Keratinocyte (primary cell): ENCODE data around the gene ZNF521. TPM values are rescaled to one million over a fixed set of nuclear protein-coding genes. Genes with fewer than 3 reads are reported as not detected.
"Not testable (repeated sequence)": the region's sequence is repeated elsewhere in the genome, so short reads cannot be mapped to it uniquely, and the experiment has no call there.

Experiments
- DNase-seq: peaks from one replicate; pipeline ENCODE4 v3.0.0-alpha.2; 2011; ENCODE audit warnings: low read depth, missing footprints, low spot score
- FAIRE-seq: peaks from 2 replicates; lab custom pipeline; 2011; peaks lifted over from hg19 to GRCh38; lab: Jason Lieb, UNC
- H2AFZ ChIP-seq: 2 replicates; pipeline ENCODE4 v1.6.0; 2012; ENCODE audit warnings: low read length, control low read depth, inconsistent platforms; ENCODE audit not compliant: control insufficient read depth
- H3K27ac ChIP-seq: 2 replicates; pipeline ENCODE4 v1.5.1; 2011; ENCODE audit warnings: low read length; ENCODE audit not compliant: control insufficient read depth, insufficient read depth
- H3K27me3 ChIP-seq: 3 replicates; pipeline ENCODE4 v1.6.0; 2011; ENCODE audit warnings: low read length; ENCODE audit not compliant: control insufficient read depth, insufficient read depth; ENCODE audit errors: extremely low read depth
- H3K36me3 ChIP-seq, 2 experiments: 2 replicates in 1 of 2; 3 replicates in 1 of 2; pipeline ENCODE4 v1.5.1; 2011; ENCODE audit warnings: low read length in 2 of 2, mild to moderate bottlenecking in 1 of 2; ENCODE audit not compliant: control insufficient read depth in 2 of 2, insufficient read depth in 2 of 2; ENCODE audit errors: extremely low read depth in 1 of 2
- H3K4me1 ChIP-seq: 3 replicates; pipeline ENCODE4 v1.5.1; 2011; ENCODE audit warnings: low read length; ENCODE audit not compliant: control insufficient read depth, insufficient read depth; ENCODE audit errors: extremely low read depth
- H3K4me2 ChIP-seq: 3 replicates; pipeline ENCODE4 v1.6.0; 2011; ENCODE audit warnings: low read depth, low read length; ENCODE audit not compliant: control insufficient read depth, insufficient read depth; ENCODE audit errors: extremely low read depth
- H3K4me3 ChIP-seq, 3 experiments: fragments of 200-600 bp in 1 of 3; sonication (generic) in 1 of 3; 2 replicates in 2 of 3; 3 replicates in 1 of 3; pipeline ENCODE4 v1.5.1; 2011 to 2016; ENCODE audit warnings: low read length in 3 of 3, mild to moderate bottlenecking in 3 of 3, control low read depth in 2 of 3, inconsistent platforms in 1 of 3, low read depth in 1 of 3, mixed read lengths in 1 of 3, mixed run types in 1 of 3, moderate library complexity in 1 of 3; ENCODE audit not compliant: control insufficient read depth in 2 of 3, insufficient read depth in 2 of 3; ENCODE audit errors: extremely low read depth in 1 of 3
- H3K79me2 ChIP-seq: 2 replicates; pipeline ENCODE4 v1.6.0; 2012; ENCODE audit warnings: low read length; ENCODE audit not compliant: control insufficient read depth, insufficient read depth
- H3K9ac ChIP-seq: 3 replicates; pipeline ENCODE4 v1.6.0; 2011; ENCODE audit warnings: low read length; ENCODE audit not compliant: control insufficient read depth, insufficient read depth; ENCODE audit errors: extremely low read depth
- H3K9me1 ChIP-seq: 3 replicates; pipeline ENCODE4 v1.6.0; 2011; ENCODE audit warnings: low read length; ENCODE audit not compliant: control insufficient read depth, insufficient read depth; ENCODE audit errors: extremely low read depth
- H3K9me3 ChIP-seq: 2 replicates; pipeline ENCODE4 v1.5.1; 2012; ENCODE audit warnings: low read depth, low read length; ENCODE audit not compliant: control insufficient read depth
- H4K20me1 ChIP-seq: 3 replicates; pipeline ENCODE4 v1.6.0; 2011; ENCODE audit warnings: low read length; ENCODE audit not compliant: control insufficient read depth, insufficient read depth; ENCODE audit errors: extremely low read depth
- EZH2 ChIP-seq: IDR thresholded peaks from one replicate; pipeline ENCODE4 v1.6.1; 2012; ENCODE audit warnings: inconsistent platforms, mild to moderate bottlenecking, low read length, moderate library complexity
- dilution Hi-C: fragments of 300-500 bp; cut with MboI; formaldehyde crosslinking; loops from one replicate; pipeline ENCODE4 v1.7.0; 2020; ENCODE audit warnings: low sequenced_read_pairs; ENCODE audit not compliant: extremely low pct_ligation_motif_present
- polyA plus RNA-seq, 5 experiments: library from polyadenylated mRNA; depleted of rRNA in 3 of 5; stranded (reverse) in 3 of 5; stranded (forward) in 1 of 5; unstranded in 1 of 5; fragments of >200 nt; gene quantifications; 1 replicate in 1 of 5; 2 replicates in 3 of 5; 3 replicates in 1 of 5; pipeline versions ENCODE4 v1.2.1 to v1.2.3, GENCODE V29; 2011 to 2012; ENCODE audit warnings: missing spikeins in 2 of 5, low read depth in 1 of 5, low replicate concordance in 1 of 5
- TF ChIP-seq, protein P1 (sequence below), 3 experiments: IDR thresholded peaks in 1 of 3; conservative IDR thresholded peaks in 1 of 3; optimal IDR thresholded peaks in 1 of 3; 2 replicates in 2 of 3; 3 replicates in 1 of 3; pipeline versions ENCODE3 to v1.5.1; 2011; ENCODE audit warnings: low read length in 3 of 3, mild to moderate bottlenecking in 3 of 3, moderate library complexity in 2 of 3, control low read depth in 1 of 3, inconsistent platforms in 1 of 3; ENCODE audit not compliant: insufficient read depth in 2 of 3; ENCODE audit errors: extremely low read depth in 1 of 3

The ZNF521 gene
- polyA plus RNA-seq, 1 donor (not counting 4 experiments of a cell fraction or from before 2014, with no cell fraction given) = 0.07 TPM

DNA sequence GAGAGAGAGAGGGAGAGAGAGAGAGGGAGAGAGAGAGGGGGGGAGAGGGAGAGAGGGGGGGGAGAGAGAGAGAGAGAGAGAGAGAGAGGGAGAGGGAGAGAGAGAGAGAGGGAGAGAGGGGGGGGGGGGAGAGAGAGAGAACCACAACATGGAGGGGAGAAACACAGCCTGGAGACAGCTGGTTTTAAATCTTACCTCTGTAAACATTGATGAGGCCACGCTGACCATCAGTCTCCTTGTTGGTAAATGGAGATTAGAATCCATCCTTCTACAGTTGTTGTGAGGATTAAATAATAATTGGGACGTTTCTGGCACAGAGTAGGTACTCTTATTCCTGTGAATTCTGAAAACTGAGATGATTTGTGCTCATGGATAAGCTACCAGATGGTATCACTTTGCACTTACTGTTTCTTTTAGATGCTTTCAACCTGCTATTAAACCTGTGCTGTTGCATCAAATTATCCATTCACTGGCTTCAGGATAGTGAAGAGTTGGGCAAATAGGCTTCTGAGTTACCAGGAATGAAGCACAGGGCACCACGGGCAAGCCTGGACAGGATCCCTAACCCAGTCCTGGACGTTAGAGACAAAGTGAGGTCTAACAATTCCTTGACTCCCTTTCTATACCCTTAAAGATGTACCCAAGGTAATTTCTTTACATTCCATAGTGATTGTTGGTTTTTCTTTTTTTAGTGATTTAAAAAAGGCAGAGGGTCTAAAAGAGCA lies 318.1 kb downstream of the ZNF521 start:
- Histone ChIP-seq H3K9me1 (no peaks in the 10 kb centered on the region), H4K20me1 (no peaks in the 10 kb centered on the region), H3K9me3 (no peaks in the 10 kb centered on the region), H3K27me3 (no peaks in the 10 kb centered on the region), H3K4me3 (no peak overlapping the region), H3K27ac (no peak overlapping the region), H3K4me2 (no peak overlapping the region), H3K4me1 (no peaks in the 10 kb centered on the region), H3K36me3 (no peaks in the 10 kb centered on the region), H3K9ac (no peak overlapping the region), H2AFZ (no peak overlapping the region), H3K79me2 (no peaks in the 10 kb centered on the region)
- DNase-seq (no peak), FAIRE-seq (no peak)
- TF ChIP-seq, protein P1, sequence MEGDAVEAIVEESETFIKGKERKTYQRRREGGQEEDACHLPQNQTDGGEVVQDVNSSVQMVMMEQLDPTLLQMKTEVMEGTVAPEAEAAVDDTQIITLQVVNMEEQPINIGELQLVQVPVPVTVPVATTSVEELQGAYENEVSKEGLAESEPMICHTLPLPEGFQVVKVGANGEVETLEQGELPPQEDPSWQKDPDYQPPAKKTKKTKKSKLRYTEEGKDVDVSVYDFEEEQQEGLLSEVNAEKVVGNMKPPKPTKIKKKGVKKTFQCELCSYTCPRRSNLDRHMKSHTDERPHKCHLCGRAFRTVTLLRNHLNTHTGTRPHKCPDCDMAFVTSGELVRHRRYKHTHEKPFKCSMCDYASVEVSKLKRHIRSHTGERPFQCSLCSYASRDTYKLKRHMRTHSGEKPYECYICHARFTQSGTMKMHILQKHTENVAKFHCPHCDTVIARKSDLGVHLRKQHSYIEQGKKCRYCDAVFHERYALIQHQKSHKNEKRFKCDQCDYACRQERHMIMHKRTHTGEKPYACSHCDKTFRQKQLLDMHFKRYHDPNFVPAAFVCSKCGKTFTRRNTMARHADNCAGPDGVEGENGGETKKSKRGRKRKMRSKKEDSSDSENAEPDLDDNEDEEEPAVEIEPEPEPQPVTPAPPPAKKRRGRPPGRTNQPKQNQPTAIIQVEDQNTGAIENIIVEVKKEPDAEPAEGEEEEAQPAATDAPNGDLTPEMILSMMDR (optimal IDR thresholded peaks at IDR 0.05 in 1 of 3, IDR thresholded peaks at IDR 0.05 in 1 of 3, conservative IDR thresholded peaks at IDR 0.05 in 1 of 3; ENCODE audit: extremely low read depth in 1 of 3, insufficient read depth in 2 of 3, low read length in 3 of 3) = no peak
- TF ChIP-seq EZH2 = no peak
- dilution Hi-C loops = no loop called here

DNA sequence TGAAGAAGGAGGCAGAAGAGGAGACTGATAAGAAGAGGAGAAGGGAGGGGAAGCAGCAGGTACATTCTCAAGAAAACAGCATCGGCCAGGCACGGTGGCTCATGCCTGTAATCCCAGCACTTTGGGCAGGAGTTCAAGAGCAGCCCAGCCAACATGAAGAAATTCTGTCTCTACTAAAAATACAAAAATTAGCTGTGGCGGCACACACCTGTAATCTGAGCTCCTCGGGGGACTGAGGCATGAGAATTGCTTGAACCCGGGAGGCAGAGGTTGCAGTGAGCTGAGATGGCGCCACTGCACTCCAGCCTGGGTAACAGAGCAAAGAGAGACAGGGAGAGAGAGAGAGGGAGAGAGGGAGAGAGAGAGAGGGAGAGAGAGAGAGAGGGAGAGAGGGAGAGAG lies 318.8 kb downstream of the ZNF521 start:
- H3K4me3 ChIP-seq, H3K36me3 ChIP-seq, H3K79me2 ChIP-seq, H3K9me1 ChIP-seq, H3K4me1 ChIP-seq, H3K4me2 ChIP-seq, H2AFZ ChIP-seq, H3K27ac ChIP-seq, dilution Hi-C loops, H4K20me1 ChIP-seq, FAIRE-seq, H3K9me3 ChIP-seq, H3K9ac ChIP-seq, H3K27me3 ChIP-seq, DNase-seq: not testable (repeated sequence)

GRCh38 chr18:25029802-25030201 lies 322.2 kb downstream of the ZNF521 start:
- FAIRE-seq (no peak), DNase-seq (no peak)
- no peak overlapping the region for H3K9ac ChIP-seq
- no peaks in the 10 kb centered on the region for H4K20me1 ChIP-seq
- H3K9me1 ChIP-seq = no peaks in the 10 kb centered on the region
- TF ChIP-seq, protein P1 (optimal IDR thresholded peaks at IDR 0.05 in 1 of 3, IDR thresholded peaks at IDR 0.05 in 1 of 3, conservative IDR thresholded peaks at IDR 0.05 in 1 of 3; ENCODE audit: extremely low read depth in 1 of 3, insufficient read depth in 2 of 3, low read length in 3 of 3) = no peak
- TF ChIP-seq EZH2 = no peak
- H3K36me3 ChIP-seq = no peaks in the 10 kb centered on the region
- H3K4me3 ChIP-seq = no peak overlapping the region
- H2AFZ ChIP-seq = no peak overlapping the region
- H3K79me2 ChIP-seq = no peaks in the 10 kb centered on the region
- no peak overlapping the region for H3K4me2 ChIP-seq
- no peaks in the 10 kb centered on the region for H3K27me3 ChIP-seq
- H3K27ac ChIP-seq = no peak overlapping the region
- no peaks in the 10 kb centered on the region for H3K9me3 ChIP-seq
- dilution Hi-C loops = no loop called here
- no peaks in the 10 kb centered on the region for H3K4me1 ChIP-seq
